ENCODE measurements around the gene YEATS4.

YEATS4 gene

DNA sequence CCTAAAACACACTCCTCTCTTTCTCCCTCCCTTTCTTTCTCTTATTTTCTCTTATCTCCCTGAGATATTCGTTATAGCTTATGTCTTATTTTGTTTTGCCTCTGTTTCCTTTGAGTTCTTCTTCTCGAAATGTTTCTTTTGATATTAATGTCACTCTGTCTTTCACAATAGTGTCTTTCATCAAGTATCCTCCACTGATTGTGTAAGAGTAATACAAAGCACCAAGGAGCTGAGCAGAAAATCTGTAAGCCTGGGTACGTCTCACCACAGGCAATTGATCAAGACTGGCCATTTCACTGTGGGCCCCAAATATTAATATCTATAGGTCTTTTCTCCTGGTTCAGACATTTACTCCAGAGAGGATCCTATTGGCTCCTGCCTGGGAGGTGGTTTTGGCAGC, 16.2 kb upstream of the YEATS4 start:
- no peak for DNase-seq

GRCh38 chr12:69343885-69344612, 15.5 kb upstream of the YEATS4 start:
- no peak for DNase-seq

DNA sequence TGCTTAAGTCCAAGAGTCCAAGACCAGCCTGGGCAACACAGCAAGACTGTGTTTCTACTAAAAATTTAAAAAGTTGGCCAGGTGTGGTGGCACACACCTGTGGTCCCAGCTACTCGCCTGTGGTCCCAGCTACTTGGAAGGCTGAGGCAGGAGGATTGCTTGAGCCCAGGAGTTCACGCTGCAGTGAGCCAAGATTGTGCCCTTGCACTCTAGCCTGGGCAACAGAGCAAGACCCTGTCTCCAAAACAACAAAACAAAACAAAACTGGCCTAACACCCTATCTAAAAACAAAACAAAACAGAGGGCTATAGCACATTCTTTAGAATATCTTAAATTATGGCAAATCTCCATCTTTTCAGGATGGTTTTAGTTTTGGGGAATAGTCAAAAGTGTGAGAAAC, 14.5 kb upstream of the YEATS4 start:
- no peak for DNase-seq

DNA sequence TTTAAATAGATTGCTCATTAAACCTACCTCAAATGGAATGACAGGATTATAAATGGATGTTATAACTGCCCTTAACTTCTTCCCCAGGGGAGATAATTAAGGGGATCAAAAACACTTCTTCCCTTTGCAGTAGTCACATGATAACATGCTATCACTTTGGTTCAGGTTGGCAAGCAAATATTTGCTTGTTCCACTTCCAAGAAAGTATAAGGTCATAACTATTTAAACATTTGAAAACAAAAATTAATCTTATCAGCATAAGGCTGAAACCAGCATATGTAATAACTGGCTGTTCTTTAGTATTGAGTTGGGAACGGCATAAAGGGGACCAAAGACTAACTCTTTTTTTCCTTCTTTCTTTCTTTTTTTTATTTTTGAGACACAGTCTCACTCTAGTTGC, 13.8 kb upstream of the YEATS4 start:
- DNase-seq = no peak

DNA sequence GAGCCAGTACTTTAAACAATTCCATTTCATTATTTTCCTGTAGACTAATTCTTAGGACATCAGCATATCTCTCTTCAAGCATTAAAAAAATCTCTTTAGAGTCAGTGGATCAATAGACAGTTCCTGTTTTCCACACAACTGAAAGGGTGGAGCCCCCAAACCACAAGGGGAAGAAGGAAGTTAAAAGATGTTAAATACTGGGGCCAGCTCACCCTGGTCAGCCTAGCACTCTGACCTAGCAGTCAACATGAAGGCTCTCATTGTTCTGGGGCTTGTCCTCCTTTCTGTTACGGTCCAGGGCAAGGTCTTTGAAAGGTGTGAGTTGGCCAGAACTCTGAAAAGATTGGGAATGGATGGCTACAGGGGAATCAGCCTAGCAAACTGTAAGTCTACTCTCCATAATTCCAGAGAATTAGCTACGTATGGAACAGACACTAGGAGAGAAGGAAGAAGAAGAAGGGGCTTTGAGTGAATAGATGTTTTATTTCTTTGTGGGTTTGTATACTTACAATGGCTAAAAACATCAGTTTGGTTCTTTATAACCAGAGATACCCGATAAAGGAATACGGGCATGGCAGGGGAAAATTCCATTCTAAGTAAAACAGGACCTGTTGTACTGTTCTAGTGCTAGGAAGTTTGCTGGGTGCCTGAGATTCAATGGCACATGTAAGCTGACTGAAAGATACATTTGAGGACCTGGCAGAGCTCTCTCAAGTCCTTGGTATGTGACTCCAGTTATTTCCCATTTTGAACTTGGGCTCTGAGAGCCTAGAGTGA, 11.2 kb upstream of the YEATS4 start, which contains the start of gene LYZ:
Gene LYZ (plus strand): TSS at position 220 of the 777 bp plus-strand sequence. CDS start 28 bp downstream, at position 248.
- peak; percentile 24 for DNase-seq

DNA sequence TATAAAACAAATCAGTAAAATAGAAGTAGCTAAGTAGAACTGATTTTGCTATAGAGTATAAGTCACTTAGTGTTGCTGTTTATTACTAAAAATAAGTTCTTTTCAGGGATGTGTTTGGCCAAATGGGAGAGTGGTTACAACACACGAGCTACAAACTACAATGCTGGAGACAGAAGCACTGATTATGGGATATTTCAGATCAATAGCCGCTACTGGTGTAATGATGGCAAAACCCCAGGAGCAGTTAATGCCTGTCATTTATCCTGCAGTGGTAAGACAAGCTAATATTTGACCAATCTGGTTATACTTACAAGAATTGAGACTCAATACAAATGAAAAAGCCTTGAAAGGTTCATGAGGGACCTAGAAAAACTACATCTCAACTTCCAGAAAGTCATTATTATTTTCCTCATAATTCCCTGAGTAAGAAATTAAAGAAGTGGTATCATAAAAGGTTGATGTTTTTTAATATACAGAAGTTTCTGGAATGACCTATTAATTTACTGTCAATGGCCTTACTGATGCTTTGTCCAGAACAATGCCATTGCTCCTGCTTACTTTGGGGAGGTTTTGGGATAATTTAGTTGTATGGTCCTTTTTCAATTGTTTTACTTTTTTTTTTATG, 9.4 kb upstream of the YEATS4 start:
- DNase-seq = no peak

- no peak for DNase-seq
Measured at GRCh38 chr12:69350777-69351176, 8.8 kb upstream of the YEATS4 start.

- DNase-seq = no peak
Measured at GRCh38 chr12:69351462-69352236, 7.9 kb upstream of the YEATS4 start.

GRCh38 chr12:69352904-69353303, 6.6 kb upstream of the YEATS4 start:
- DNase-seq = no peak

GRCh38 chr12:69354172-69354555, 5.4 kb upstream of the YEATS4 start:
- DNase-seq = no peak

GRCh38 chr12:69354556-69355187, 4.9 kb upstream of the YEATS4 start:
- no peak for DNase-seq

DNA sequence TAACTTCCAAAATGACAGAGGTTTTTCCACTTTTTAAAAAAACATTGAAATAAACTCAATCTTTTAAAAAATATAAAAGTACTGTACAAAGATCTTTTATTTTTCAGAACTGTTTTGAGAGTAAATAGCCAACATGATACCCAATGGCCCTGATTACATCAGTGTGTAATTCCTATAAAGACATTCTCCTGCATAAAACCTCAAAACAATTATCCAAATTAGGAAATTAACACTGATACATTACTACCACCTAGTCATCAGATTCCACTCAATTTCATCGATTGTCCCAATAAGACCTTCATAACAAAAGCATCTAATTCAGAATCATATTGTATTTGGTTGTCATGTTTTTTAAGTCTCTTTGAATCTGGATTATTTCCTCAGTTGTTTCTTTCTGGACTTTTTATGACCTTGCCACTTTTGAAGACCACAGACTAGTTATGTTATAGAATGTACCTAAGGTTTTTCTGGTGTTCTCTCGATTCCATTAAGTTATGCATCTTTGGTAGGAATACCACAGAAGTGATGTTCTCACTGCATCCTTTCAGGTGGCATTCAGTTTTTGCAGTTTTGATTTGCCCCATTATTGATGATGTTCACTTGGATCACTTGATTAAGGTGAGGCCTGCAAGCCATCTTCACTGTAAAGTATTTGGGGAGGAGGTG, 4.0 kb upstream of the YEATS4 start:
- DNase-seq = no peak

DNA sequence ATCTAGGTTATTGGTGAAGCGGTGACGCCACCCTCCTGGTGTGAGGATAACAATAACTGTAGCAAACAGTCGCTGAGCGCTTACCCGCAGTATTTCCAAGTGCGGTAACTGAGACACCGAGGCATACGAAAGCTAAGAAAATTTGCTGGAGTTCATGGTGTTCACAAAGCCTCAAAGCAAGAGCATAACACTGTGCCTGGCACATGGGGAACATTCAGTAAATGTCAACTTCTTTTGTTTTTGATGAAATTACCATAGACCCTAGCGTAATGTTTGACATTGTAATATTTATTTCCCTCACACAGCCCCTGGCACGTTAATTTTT, 767 bp downstream of the YEATS4 start:
- DNase-seq = no peak

GRCh38 chr12:69366796-69367195, 7.3 kb downstream of the YEATS4 start:
- no peak for DNase-seq

- DNase-seq = no peak
Measured at GRCh38 chr12:69368171-69368570, 8.6 kb downstream of the YEATS4 start.

- DNase-seq = no peak
Measured at GRCh38 chr12:69383074-69383473, 23.5 kb downstream of the YEATS4 start.

DNA sequence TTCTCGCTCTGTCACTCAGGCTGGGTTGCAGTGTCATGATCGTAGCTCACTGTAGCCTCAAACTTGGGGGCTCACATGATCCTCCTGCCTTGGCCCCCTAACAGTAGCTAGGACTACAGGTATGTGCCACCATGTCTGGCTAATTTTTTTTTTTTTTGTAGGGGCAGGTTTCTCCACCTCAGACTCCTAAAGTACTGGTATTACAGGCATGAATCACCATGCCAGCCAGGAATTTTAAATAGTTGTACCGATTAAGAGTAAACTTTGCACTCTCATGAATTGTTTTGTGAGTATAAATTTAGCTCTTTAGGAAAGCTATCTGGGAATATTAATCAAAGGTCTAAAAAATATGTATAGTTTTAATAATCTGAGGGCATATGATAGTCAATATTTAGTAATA, 25.5 kb downstream of the YEATS4 start:
- no peak for DNase-seq

DNA sequence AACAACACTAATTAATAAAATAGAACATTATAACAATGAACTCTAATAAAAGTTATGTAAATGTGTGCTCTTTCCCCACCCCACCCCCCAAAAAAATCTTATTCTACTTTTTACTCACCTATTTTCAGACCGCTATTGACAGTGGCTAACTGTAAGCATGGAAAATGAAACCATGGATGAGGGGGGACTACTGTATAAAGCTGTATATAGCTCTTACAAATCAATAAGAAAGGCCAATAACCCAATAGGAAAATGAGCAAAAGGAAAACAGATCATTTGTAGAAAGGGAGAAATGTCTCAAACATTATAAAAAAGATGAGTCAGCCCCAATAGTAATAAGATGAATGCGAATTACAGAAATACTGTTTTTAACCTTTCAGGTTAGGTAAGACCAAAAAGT, 27.4 kb downstream of the YEATS4 start:
- no peak for DNase-seq

GRCh38 chr12:69388371-69388770, 28.8 kb downstream of the YEATS4 start:
- peak; percentile 28 for DNase-seq

- no peak for DNase-seq
Measured at GRCh38 chr12:69389831-69390230, 30.3 kb downstream of the YEATS4 start.

GRCh38 chr12:69392179-69392928, 32.8 kb downstream of the YEATS4 start:
- no peak for DNase-seq
